ENCODE results near the gene CCSER1. TPM values are rescaled to one million over a fixed set of nuclear protein-coding genes. Genes with fewer than 3 reads are reported as not detected.
"Not testable (repeated sequence)": the region's sequence is repeated elsewhere in the genome, so short reads cannot be mapped to it uniquely, and the experiment has no call there.

Gene CCSER1
- total RNA-seq, 1 donor from 2014 or later = not detected

GRCh38 chr4:90824266-90825150 lies 697.3 kb downstream of the CCSER1 start:
- H3K27ac Mint-ChIP-seq (ENCODE audit: unreplicated experiment) = no peak overlapping the region
- H3K9me3 Mint-ChIP-seq (ENCODE audit: low read depth) = no peaks in the 10 kb centered on the region
- TF ChIP-seq, protein P1, sequence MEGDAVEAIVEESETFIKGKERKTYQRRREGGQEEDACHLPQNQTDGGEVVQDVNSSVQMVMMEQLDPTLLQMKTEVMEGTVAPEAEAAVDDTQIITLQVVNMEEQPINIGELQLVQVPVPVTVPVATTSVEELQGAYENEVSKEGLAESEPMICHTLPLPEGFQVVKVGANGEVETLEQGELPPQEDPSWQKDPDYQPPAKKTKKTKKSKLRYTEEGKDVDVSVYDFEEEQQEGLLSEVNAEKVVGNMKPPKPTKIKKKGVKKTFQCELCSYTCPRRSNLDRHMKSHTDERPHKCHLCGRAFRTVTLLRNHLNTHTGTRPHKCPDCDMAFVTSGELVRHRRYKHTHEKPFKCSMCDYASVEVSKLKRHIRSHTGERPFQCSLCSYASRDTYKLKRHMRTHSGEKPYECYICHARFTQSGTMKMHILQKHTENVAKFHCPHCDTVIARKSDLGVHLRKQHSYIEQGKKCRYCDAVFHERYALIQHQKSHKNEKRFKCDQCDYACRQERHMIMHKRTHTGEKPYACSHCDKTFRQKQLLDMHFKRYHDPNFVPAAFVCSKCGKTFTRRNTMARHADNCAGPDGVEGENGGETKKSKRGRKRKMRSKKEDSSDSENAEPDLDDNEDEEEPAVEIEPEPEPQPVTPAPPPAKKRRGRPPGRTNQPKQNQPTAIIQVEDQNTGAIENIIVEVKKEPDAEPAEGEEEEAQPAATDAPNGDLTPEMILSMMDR (IDR thresholded peaks at IDR 0.05) = no peak
- H3K36me3 Mint-ChIP-seq (ENCODE audit: low read depth) = no peaks in the 10 kb centered on the region
- no peak overlapping the region for H3K4me3 Mint-ChIP-seq (ENCODE audit: unreplicated experiment)
- no peak for DNase-seq (ENCODE audit: low spot score)
- H3K4me1 Mint-ChIP-seq (ENCODE audit: low read depth) = peaks cover 8% of the 10 kb centered on the region
- H3K27me3 Mint-ChIP-seq (ENCODE audit: low read depth) = no peaks in the 10 kb centered on the region

DNA sequence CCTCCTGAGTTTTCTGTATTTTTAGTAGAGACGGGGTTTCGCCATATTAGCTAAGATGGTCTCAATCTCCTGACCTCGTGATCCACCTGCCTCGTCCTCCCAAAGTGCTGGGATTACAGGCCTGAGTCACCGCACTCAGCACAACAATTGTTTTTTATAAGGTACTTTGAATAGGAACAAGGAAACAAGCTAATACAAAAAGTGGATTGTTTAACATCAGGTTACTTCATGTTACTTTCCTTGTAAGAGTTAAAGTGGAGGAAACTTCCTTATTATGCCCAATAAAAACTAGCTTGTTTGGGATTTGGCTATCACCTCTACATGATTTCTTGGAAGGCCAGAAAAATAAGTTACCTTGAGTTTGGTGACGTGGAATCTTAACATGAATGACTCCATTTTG lies 698.7 kb downstream of the CCSER1 start:
- Mint-ChIP-seq H3K36me3 (ENCODE audit: low read depth) (no peaks in the 10 kb centered on the region), H3K9me3 (ENCODE audit: low read depth) (no peaks in the 10 kb centered on the region), H3K27me3 (ENCODE audit: low read depth) (no peaks in the 10 kb centered on the region), H3K4me1 (ENCODE audit: low read depth) (peaks cover 8% of the 10 kb centered on the region), H3K27ac (ENCODE audit: unreplicated experiment) (no peak overlapping the region), H3K4me3 (ENCODE audit: unreplicated experiment) (no peak overlapping the region)
- TF ChIP-seq, protein P1 (IDR thresholded peaks at IDR 0.05) = no peak
- DNase-seq (ENCODE audit: low spot score) = no peak

DNA sequence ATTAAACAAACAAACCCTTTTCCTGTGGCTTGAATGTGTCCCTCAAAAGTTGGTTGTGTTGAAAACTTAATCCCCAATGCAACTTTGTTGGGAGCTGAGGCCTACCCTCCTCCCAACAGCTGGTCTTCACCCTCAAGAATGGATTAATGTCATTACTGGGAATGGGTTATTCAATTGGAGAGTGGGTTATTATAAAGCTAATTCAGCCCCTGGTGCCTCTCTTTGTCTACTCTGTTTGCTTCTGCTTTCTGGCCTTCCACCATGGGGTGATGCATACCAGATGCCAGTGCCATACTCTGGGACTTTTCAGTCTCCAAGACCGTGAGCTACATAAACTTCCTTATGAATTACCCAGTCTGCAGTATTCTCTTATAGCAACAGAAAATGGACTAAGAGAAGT lies 706.5 kb downstream of the CCSER1 start:
- Mint-ChIP-seq H3K4me3 (ENCODE audit: unreplicated experiment) (no peak overlapping the region), H3K4me1 (ENCODE audit: low read depth) (no peaks in the 10 kb centered on the region), H3K36me3 (ENCODE audit: low read depth) (no peaks in the 10 kb centered on the region), H3K27me3 (ENCODE audit: low read depth) (no peaks in the 10 kb centered on the region), H3K27ac (ENCODE audit: unreplicated experiment) (no peak overlapping the region), H3K9me3 (ENCODE audit: low read depth) (no peaks in the 10 kb centered on the region)
- TF ChIP-seq, protein P1 (IDR thresholded peaks at IDR 0.05) = no peak
- no peak for DNase-seq (ENCODE audit: low spot score)

- Mint-ChIP-seq H3K27me3 (ENCODE audit: low read depth) (no peaks in the 10 kb centered on the region), H3K4me1 (ENCODE audit: low read depth) (peaks cover 7% of the 10 kb centered on the region), H3K9me3 (ENCODE audit: low read depth) (no peaks in the 10 kb centered on the region), H3K36me3 (ENCODE audit: low read depth) (no peaks in the 10 kb centered on the region), H3K27ac (ENCODE audit: unreplicated experiment) (no peak overlapping the region), H3K4me3 (ENCODE audit: unreplicated experiment) (no peak overlapping the region)
- DNase-seq (ENCODE audit: low spot score) = no peak
- TF ChIP-seq, protein P1 (IDR thresholded peaks at IDR 0.05) = no peak
These were observed 710.0 kb downstream of the CCSER1 start for GRCh38 chr4:90837241-90837640.

- H3K9me3 Mint-ChIP-seq (ENCODE audit: low read depth); H3K4me1 Mint-ChIP-seq (ENCODE audit: low read depth); H3K4me3 Mint-ChIP-seq (ENCODE audit: unreplicated experiment); H3K36me3 Mint-ChIP-seq (ENCODE audit: low read depth); H3K27me3 Mint-ChIP-seq (ENCODE audit: low read depth); DNase-seq (ENCODE audit: low spot score); H3K27ac Mint-ChIP-seq (ENCODE audit: unreplicated experiment): not testable (repeated sequence)
These were observed 711.7 kb downstream of the CCSER1 start for GRCh38 chr4:90838859-90839258.

DNA sequence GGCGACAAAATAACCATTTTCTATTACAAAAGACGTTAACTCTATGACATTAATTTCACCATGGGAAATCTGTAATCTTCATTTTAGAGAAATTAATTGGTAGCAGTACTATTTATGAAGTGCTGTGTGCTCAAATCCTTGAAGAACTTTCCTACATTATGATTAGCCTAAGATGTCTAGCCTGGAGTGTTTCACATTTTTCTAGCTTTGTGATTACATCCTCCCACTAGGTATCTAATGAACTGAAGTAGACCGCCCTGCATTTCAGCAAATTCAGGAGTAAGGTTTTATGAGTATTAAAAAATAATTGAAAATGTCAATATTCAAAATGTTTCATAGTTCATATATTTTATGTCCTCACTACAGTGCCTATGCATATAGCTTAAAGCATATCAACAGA lies 713.1 kb downstream of the CCSER1 start:
- no peak for DNase-seq (ENCODE audit: low spot score)
- H3K36me3 Mint-ChIP-seq (ENCODE audit: low read depth) = no peaks in the 10 kb centered on the region
- peaks cover 16% of the 10 kb centered on the region for H3K4me1 Mint-ChIP-seq (ENCODE audit: low read depth)
- H3K4me3 Mint-ChIP-seq (ENCODE audit: unreplicated experiment) = no peak overlapping the region
- no peak overlapping the region for H3K27ac Mint-ChIP-seq (ENCODE audit: unreplicated experiment)
- H3K27me3 Mint-ChIP-seq (ENCODE audit: low read depth) = no peaks in the 10 kb centered on the region
- H3K9me3 Mint-ChIP-seq (ENCODE audit: low read depth) = no peaks in the 10 kb centered on the region
- TF ChIP-seq, protein P1 (IDR thresholded peaks at IDR 0.05) = no peak
